ENCODE measurements around the gene TP53I11.

TP53I11 gene

DNA sequence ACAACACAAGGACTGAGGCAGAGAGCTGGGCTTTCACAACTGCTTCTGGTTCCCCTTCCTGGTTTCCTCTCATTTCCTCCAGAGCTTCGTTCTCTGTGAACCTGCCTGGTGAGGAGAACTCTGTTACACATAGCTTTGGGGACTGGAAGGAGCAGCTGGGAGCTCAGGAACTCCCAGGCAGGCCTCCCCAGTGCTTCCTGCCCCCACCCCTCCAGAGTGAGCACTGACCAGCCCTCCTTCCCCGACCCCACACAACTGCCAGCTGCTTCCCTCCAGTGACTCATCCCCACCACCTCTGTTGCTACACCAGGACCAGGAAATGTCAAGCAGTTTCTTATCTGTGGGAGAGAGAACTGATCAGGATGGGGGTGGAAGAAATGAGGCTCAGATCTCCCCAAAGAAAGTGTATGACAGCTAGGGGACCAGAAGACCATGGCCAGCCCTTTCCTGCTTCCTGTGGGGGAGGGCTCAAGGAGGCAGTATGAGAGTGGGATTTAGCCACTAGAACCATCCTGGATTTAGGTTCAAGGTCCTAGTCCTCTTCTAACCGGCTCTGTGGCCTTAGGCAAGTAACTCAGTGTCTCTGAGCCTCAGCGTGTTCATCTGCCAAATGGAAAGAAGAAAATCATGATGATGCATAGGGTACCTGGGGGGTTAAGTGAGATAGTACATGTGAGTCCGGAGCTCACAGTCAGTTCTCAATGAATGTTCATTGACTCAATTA, 4.5 kb upstream of the TP53I11 start:
- peak; percentile 48 for DNase-seq (ENCODE audit: low read depth)

DNA sequence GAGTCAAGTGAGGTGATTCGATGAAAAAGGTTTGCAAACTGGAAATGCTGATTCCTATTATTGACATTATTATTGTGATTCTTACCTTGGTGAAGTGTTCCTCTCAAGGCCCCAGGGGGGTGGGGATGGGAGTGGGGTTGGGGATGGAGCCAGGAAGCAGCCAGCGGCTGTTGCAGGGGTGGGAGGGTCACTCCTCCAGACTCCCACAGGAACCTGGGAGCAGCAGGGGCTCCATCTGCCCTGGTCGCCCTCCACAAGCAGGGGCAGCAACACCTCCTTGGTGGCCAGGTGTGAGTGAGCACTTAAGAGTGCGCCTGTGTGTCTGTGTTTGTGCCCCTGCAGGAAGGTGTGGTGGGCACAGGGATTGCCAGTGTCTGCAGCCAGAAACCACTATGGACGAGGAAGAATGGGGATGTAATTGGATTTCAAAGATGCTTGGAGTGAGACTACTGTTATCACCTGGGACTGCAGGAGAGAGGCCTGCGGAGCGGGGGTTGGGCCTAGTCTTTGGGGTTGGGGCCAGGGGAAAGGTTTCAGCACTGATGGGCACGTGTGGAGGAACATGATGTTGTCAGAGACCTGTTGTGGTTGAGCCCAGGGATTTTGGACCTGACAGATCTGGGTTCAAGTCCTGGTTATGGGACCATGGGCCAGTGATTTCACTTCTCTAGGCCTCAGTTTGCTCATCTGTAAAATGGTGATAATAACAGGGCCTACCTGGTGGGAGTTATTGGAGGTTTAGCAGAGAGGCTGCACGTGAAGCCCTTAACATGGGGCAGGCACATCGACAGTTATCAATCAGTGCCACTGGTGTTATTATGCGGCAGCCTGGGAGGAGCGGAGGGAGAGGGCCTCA, 3.6 kb upstream of the TP53I11 start:
- DNase-seq (ENCODE audit: low read depth), result no peak

DNA sequence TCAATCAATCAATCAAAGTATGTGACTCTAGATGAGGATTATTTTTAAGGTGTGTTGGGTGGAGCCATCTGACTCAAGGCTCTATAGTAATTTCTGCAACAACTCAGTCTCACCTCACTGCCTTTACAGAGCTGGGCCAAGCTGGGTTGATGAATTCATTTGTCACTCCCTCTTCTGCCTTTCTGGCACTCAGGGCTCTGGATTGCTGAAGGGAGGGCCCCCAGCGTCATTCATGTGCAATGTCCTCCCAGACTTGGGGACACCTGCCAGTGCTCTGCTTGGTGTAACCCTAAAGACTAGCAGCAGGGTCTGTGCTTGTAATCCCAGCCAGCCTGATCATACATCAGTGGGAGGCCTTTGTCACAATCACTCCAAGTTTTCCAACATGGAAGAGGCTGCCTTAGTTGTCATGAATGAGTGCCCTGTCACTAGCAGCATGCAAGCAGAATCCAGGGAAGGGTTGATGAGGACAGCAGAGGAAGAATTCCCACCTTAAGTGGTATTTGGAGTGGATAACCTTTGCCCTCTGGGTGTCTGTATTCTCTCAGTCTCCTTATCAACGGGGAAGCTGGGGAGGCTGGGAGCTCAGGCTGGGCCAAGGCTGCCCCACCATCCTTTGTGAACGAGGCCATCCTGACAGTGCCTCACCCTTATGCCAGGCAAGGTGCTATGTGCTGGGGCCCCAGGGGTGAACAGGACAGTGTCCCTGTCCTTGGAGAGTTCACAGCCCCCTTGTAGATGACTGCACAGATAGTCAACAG, 2.0 kb upstream of the TP53I11 start:
- DNase-seq (ENCODE audit: low read depth), result no peak

DNA sequence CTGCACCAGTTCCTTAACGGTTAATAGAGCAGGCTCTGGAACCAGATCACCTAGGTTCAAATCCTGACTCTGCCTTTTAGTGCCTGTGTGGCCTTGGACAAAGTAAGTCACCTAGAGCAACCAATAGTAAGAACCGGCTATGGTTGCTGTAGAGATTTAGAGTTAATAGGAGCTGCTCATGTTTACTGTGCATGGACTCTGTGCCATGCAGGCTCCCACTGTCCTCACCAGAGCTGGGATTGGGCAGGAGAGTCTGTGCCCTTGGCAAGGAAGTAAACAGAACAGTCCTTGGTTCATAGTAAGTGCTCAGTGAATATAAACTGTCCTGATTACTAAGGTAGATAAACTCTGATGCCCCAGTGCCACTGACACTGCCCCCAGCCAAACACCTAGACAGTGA, 1.4 kb upstream of the TP53I11 start:
- no peak for DNase-seq (ENCODE audit: low read depth)

DNA sequence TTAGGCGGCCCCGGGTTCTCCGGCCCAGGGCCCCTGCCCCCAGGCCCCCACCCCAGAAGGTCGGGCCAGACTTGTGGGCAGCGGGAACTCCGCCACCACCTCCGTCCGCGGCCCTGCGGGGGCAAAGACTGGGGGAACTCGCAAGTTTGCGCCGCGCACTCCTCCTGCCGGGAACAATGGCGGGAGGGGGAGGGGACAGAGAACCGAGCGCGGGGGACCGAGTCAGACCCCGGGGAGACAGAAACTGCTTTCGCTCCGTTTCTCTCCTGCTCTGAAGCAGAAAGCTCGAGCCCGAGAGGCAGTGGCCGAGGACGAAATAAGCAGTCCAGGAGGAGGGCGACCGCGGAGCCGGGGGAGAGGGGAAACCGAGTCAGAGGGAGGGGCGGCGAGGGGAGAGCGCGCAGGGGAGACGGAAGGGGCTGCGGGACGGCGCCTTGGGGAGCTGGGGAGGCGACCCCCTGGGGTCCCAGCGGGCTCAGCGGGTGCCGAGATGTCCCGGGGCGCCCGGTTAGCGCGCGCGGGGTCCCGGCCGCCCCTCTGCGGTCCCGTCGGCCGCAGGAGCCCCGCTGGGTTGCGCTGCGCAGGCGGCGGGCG, 555 bp downstream of the TP53I11 start:
- DNase-seq (ENCODE audit: low read depth), result no peak

DNA sequence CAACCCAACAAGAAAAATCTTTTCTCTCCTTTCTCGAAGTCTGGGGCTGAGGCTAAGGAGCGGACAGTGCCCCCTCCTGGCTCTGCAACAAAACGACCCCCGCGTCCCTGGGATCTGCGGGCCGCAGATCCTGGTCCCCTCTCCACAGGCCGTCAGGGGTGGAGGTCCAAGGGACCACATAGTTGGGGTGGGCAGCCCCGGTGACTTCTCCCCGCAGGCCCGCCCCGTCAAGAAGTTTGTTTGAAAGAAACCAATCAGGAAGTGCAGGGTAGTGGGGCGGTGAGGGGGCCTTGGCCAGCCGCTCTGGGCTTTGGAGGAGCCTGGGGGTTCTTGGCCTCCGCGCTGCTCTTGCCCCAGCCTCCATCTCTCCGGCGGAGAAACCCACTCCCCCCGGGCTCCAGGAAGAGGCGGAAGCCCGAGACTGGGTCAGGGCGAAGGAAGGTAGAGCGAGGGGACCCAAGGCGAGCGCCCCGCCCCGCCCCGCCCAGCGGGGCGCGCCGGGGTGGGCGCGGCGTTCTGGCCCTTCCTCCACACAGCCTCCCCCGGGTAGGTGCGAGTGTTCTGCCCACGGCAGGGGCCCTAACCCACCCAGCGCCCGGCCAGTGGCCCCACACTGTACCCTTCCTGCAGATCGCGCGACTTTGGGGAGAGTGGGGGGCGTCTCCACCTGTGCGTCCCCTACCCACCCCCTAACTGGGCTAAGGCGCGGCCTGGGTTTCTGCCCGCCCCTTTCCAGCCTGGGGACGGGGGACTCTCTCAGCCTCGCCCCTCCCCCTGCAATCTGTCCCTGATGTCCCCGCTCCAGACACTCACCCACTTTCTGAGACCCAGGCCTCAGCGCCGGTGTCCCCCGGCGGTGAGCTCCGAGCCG, 1.3 kb downstream of the TP53I11 start:
- no peak for DNase-seq (ENCODE audit: low read depth)

DNA sequence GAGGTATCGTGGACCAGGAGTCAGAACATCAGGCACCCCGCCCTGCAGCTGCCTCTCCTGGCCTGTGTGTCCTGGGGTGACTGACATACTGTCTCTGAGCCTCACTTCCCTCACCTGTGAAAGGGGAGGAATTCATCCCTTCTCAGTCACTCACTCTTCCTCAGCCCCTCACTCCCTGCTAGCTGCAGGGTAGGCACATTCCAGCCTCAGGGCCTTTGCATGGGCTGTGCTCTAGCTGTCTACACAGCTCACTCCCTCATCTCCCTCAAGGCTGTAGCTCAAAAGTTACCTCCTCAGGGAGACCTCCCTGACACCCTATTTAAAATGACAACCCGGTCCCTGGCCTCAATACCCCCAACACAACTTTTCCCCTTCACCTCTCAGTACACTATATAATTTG, 2.5 kb downstream of the TP53I11 start:
- DNase-seq (ENCODE audit: low read depth), result no peak

DNA sequence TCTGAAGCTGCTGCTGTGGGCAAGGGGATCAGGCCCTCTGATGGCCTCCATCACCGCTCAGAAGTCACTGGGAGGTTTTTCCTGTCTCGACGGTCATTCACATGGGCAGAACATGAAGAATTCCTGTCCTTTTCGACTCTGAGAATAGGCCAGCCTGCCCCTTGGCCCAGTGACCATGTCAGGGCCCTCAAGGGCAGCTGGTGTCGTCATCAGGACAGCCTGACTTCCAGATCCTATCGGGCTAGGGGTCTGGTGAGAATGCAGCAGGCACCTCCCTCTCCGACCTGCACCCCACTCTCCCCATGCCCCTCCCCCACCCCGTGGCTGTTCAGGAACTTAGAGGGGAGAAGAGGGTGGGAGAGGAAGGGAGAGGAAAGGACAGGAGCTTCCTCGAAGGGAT, 3.6 kb downstream of the TP53I11 start:
- no peak for DNase-seq (ENCODE audit: low read depth)

DNA sequence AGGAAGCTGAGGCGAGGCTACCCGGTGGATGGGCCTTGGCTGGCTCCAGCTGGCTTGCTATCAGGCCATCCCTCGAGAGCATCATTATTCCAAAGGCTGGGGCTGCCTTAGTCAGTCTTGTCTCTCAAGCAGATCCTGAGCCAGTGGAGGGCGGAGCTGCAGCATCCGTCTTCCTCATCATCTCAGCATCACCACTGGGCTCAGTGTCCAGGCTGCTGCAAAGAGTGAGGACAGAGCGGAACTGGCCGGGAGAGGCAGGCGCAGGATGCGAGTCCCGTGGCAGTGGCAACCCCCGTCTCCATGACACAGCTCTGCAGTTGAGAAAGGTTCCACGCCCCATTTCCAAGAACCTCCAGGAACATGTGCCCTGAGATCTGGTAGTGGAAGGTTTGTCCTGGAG, 4.4 kb downstream of the TP53I11 start:
- no peak for DNase-seq (ENCODE audit: low read depth)

DNA sequence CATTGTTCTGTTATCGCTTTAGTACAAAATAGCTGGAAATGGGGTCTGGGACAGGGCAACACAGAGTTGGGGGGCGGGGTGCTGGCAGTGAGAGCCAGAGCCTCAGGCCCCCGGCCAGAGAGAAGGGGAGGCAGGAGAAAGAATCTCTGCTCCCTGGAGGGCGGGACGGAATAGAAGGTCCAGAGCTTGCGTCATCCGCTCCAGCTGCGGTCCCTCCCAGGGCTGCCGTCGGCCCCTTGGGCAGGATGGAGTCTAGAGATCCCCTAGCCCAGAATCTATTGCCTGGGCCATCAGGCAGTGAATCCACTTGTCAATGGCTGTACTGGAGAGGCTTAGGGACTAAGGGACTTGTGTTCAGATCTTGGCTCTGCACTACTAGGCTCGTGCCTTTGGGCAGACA, 5.0 kb downstream of the TP53I11 start:
- DNase-seq (ENCODE audit: low read depth), result no peak

DNA sequence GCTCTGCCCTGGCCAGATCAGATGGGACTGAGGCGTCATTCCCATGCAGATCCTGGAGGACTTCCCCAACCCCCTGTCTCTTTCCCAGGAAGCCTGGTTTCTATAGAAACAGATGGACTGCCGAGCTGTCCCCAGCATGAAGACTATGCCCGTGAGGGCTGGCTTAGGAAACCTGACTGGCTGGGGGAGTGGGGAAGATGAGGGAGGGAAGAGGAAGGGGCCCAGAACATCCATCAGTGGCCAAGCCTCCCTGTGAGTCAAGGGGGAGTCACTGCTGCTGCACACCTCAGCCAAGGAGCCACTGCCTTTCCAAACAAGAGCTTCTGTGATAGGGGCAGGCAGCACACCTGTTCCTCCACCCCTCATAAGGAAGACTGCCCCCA, 5.8 kb downstream of the TP53I11 start:
- no peak for DNase-seq (ENCODE audit: low read depth)

DNA sequence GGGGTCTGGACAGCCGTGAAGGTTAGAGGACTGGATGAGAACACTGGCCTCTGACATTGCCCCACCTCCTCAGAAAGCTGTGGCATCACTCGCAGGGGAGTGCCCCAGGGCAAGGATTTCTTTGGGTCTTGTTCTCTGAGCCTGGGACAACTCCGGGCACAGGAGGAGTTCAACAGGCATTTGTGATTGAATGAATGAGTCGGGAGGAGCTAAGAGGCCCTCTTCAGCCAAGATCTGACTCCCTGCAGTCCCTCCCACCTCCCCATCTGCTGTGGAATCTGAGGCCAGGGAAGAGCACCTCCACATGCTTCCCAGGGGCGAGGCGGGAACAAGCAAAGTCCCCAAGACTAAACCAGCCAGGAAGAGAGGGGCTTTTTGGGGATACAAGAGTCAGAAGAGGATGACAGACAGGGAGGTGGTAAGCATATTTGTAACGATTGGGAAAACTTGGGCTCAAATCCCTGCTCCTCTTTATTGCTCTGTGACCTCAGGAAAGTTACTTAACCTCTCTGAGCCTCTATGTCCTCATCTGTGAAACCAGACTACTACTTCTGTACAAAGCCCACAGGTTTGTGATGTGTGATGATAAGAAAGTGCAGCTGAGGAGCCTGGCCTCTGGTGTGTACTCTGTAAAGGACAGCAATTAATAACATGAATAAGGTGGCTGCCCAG, 6.4 kb downstream of the TP53I11 start:
- no peak for DNase-seq (ENCODE audit: low read depth)

DNA sequence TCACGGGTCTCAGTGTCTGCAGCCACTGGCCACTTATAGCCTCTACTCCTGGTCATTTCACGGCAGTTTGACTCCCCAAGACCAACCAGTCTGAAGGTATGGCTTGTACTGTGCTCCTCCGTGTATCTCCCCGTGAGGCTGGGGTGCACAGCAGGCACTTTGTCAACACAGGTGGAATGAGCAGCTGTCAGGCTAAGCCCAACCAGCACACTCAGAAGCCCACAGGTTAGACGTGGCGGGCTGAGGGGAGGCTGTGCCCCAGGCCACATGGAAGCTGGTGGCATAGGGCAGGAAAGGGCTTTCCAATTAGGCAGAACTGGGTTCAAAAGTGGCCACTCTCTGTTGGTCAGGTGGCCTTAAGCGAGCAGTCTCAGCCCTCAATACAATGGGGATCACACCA, 7.0 kb downstream of the TP53I11 start:
- DNase-seq (ENCODE audit: low read depth), result no peak

DNA sequence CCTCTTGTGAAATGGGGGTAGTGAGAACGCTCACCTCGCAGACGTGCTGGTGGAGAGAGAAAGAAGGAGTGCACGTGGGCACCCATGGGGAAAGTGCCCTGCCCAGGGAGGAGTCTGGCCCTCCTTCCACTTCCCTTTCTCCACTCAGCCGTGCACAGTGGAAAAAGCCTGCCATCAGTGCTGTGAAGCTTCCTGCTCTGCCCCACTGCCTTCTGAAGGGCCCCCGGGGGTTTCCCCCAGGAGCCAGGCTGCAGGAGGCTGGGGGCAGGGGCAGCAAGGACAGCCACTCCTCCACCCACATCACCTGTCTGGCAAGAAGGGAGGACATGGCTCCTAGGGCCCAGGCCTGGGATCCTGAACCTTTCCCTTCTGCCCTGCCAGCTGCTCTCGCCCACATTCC, 7.6 kb downstream of the TP53I11 start:
- DNase-seq (ENCODE audit: low read depth), result no peak

DNA sequence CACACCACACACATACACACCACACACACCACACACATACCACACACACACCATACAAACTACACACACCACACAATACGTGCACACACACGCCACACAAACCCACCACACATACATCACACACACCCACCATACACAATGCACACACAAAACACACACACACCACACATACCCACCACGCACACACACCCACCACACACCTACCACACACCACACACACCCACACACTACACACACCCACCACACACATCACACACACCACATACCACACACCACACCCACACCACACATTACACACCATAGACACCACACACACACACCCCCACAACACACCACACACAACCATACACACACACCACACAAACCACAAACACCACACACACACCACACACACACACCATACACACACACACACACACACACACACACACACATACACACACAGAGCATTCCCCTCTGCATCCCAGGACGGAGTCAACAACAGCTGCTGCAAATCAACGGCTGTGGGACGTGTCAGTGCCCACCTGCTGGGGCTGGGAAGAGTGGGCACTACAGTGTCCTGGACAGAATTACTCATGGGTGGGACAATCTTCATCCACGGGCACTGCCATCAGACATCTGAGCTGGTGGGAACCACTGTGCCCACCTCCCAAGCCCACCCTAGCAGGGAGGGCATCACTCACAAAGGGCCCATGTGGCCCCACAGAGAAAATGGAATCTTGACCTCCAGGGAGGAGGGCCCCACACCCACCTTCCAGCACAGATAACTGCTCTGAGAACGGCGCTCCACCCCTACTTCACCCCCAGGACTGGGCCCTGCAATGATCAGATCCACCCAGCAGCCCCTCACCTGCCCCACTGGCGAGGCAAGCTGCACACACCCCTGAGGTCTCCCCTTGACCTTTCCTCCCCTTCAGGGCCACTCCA, 8.4 kb downstream of the TP53I11 start:
- no peak for DNase-seq (ENCODE audit: low read depth)

DNA sequence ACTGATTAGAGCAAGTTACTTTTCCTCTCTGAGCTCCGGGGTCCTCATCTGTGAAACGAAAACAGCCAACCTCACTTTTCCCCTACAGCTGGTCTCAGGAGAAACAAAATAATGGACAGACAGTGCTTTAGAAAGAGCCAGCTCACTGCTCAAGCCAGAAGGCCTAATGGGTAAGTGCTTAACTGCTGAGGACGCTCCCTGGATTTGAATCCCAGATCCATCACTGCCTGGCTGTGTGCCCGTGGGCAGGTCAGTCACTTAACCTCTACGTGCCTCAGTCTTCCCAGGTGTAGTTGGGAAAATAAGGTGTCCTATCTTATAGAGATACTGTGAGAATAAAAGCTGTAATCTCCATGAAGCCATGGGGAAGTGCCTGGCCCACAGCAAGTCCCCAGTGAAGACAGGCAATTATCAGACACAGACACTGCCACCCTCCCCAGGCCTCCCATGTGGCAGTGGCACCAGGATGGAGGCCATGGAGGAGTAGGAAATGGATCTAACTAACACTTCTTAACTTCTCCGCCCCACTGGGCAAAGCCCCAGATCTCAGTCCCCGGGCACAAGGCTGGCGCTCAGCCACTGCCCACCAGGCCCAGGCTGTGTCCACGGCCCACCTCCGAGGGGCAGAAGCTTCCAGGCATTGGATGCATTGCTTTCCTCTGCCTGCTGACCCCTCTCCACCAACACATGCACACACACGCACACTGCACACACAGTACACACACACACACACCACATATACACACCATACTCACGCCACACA, 9.2 kb downstream of the TP53I11 start:
- no peak for DNase-seq (ENCODE audit: low read depth)

DNA sequence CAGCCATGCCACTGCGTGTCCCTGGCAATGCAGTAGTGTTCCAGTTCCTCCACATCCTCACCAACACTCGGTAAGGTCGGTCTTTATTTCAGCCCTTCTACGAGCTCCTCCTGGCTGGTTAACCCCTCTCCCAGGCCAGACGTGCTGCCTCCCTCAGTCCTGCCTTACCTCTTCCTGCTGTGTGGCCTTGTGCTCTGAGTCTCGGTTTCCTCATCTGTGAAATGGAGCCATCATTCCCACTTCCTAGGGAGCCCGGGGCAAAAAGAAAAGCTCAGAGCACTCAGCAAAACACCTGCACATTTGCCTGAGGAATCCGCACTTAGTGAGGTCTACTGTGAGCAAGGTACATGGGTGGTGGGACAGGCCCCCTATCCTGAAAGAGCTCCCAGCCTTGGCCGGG, 9.8 kb downstream of the TP53I11 start:
- DNase-seq (ENCODE audit: low read depth), result no peak

DNA sequence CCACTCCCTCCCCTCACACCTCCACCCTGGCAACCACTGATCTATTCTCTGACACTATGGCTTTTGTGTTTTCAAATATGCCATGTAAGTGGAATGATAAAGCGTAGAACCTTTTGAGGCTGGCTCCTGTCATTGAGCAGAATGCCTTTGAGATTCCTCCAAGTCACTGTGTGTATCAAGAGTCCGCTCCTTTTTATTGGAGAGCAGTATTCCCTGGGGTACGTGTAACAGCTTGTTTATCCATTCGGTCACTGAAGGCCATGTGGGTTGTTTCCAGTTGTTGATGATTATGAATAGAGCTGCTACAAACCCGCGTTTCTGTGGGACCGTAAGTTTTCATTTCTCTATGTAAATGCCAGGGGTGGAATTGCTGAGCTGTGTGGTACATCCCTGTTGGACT, 10.3 kb downstream of the TP53I11 start:
- DNase-seq (ENCODE audit: low read depth), result no peak
